Endothelial cell of umbilical vein (primary cell): ENCODE results near the gene TCEAL5. TPM values are rescaled to one million over a fixed set of nuclear protein-coding genes. Genes with fewer than 3 reads are reported as not detected.

Experiments
- BruUV-seq: library from RNA; stranded (reverse); fragments of 400-500 nt; replicated peaks from 2 replicates; lab custom pipeline; 2021; lab: Mats Ljungman, UMichigan
- CTCF ChIA-PET: fragments of 300-600, 350-600 bp; sonication (Branson Sonifier 250); formaldehyde crosslinking; loops from one replicate; lab custom pipeline; 2021; ENCODE audit warnings: antibody characterized with exemption, inconsistent platforms; lab: Charles Lee
- POLR2A ChIA-PET: fragments of 300-600, 350-600 bp; sonication (Branson Sonifier 250); formaldehyde crosslinking; loops from one replicate; lab custom pipeline; 2021; ENCODE audit warnings: antibody characterized with exemption, inconsistent platforms; lab: Charles Lee
- DNase-seq: peaks from one replicate; pipeline ENCODE4 v3.0.0-alpha.2; 2011; ENCODE audit warnings: low read depth, low spot score
- FAIRE-seq: peaks from 2 replicates; lab custom pipeline; 2011; peaks lifted over from hg19 to GRCh38; lab: Jason Lieb, UNC
- H2AFZ ChIP-seq: 2 replicates; pipeline ENCODE4 v1.6.0; 2012; ENCODE audit warnings: low read depth, low read length, control low read depth, inconsistent platforms
- H3K27ac ChIP-seq: 2 replicates; pipeline ENCODE4 v1.5.1; 2011; ENCODE audit warnings: low read depth, mild to moderate bottlenecking, control low read depth, low read length, moderate library complexity; ENCODE audit not compliant: insufficient read depth
- H3K27me3 ChIP-seq, 2 experiments: 2 replicates each; pipeline versions ENCODE4 v1.6.0 to v1.6.1; 2011; ENCODE audit warnings: low read length in 2 of 2, mixed read lengths in 1 of 2; ENCODE audit not compliant: control insufficient read depth in 2 of 2, insufficient read depth in 2 of 2
- H3K36me3 ChIP-seq, 2 experiments: 2 replicates in 1 of 2; 3 replicates in 1 of 2; pipeline ENCODE4 v1.5.1; 2011; ENCODE audit warnings: low read length in 2 of 2, mild to moderate bottlenecking in 1 of 2, moderate library complexity in 1 of 2; ENCODE audit not compliant: control insufficient read depth in 2 of 2, insufficient read depth in 2 of 2; ENCODE audit errors: extremely low read depth in 1 of 2
- H3K4me1 ChIP-seq: 3 replicates; pipeline ENCODE4 v1.5.1; 2011; ENCODE audit warnings: mild to moderate bottlenecking, low read length; ENCODE audit not compliant: control insufficient read depth, insufficient read depth; ENCODE audit errors: extremely low read depth
- H3K4me2 ChIP-seq: 2 replicates; pipeline ENCODE4 v1.6.1; 2011; ENCODE audit warnings: low read length, control low read depth, mixed read lengths; ENCODE audit not compliant: insufficient read depth
- H3K4me3 ChIP-seq, 3 experiments: fragments of 200-600 bp in 1 of 3; sonication (generic), shearing (Covaris generic) in 1 of 3; replicated peaks in 1 of 3; 2 replicates each; pipeline ENCODE4 v1.5.1; 2011 to 2016; ENCODE audit warnings: control low read depth in 3 of 3, low read length in 3 of 3, mild to moderate bottlenecking in 2 of 3, inconsistent platforms in 1 of 3, low read depth in 1 of 3, moderate library complexity in 1 of 3; ENCODE audit not compliant: insufficient read depth in 1 of 3
- H3K79me2 ChIP-seq: 2 replicates; pipeline ENCODE4 v1.6.0; 2012; ENCODE audit warnings: low read length, inconsistent platforms; ENCODE audit not compliant: control insufficient read depth, insufficient read depth
- H3K9ac ChIP-seq: replicated peaks from 2 replicates; pipeline ENCODE3; 2011; ENCODE audit warnings: low read length, control low read depth; ENCODE audit not compliant: insufficient read depth; ENCODE audit errors: extremely low read depth
- H3K9me1 ChIP-seq: replicated peaks from 3 replicates; pipeline ENCODE4 v1.6.0; 2011; ENCODE audit warnings: mild to moderate bottlenecking, low read length; ENCODE audit not compliant: control insufficient read depth, insufficient read depth; ENCODE audit errors: extremely low read depth
- H3K9me3 ChIP-seq: replicated peaks from 2 replicates; pipeline ENCODE4 v1.5.1; 2012; ENCODE audit warnings: low read length, inconsistent platforms; ENCODE audit not compliant: control insufficient read depth, insufficient read depth
- H4K20me1 ChIP-seq: replicated peaks from 2 replicates; pipeline ENCODE3; 2011; ENCODE audit warnings: mild to moderate bottlenecking, low read length; ENCODE audit not compliant: control insufficient read depth, insufficient read depth; ENCODE audit errors: extremely low read depth
- CTCF ChIP-seq, 2 donors: IDR thresholded peaks; 1 replicate in 1 of 2; 2 replicates in 1 of 2; pipeline ENCODE4 v1.5.1; 2011; ENCODE audit warnings: low read length in 2 of 2, mild to moderate bottlenecking in 2 of 2, moderate library complexity in 2 of 2, control low read depth in 1 of 2, inconsistent platforms in 1 of 2, low read depth in 1 of 2; ENCODE audit not compliant: insufficient read depth in 1 of 2; ENCODE audit errors: extremely low read depth in 1 of 2
- EZH2 ChIP-seq: IDR thresholded peaks from 2 replicates; pipeline ENCODE4 v1.6.1; 2012; ENCODE audit warnings: borderline replicate concordance, low read depth, mild to moderate bottlenecking, moderate library complexity, low read length, inconsistent platforms; ENCODE audit not compliant: severe bottlenecking
- FOS ChIP-seq: IDR thresholded peaks from 2 replicates; pipeline ENCODE4 v1.6.1; 2011; ENCODE audit warnings: mild to moderate bottlenecking, low read length, moderate library complexity, borderline replicate concordance; ENCODE audit not compliant: insufficient read depth
- GATA2 ChIP-seq: IDR thresholded peaks from 2 replicates; pipeline ENCODE4 v1.7.0; 2011; ENCODE audit warnings: low read depth, mild to moderate bottlenecking, moderate library complexity, mixed read lengths, low read length; ENCODE audit not compliant: insufficient read length, insufficient read depth
- JUN ChIP-seq: IDR thresholded peaks from 2 replicates; pipeline ENCODE4 v1.6.1; 2011; ENCODE audit warnings: borderline replicate concordance, low read depth; ENCODE audit not compliant: insufficient read length, insufficient read depth
- MAX ChIP-seq: IDR thresholded peaks from 2 replicates; pipeline ENCODE4 v1.6.1; 2011; ENCODE audit not compliant: insufficient read depth, insufficient read length
- MYC ChIP-seq: IDR thresholded peaks from one replicate; pipeline ENCODE4 v1.6.1; 2011; ENCODE audit warnings: mild to moderate bottlenecking, low read depth, low read length
- POLR2A ChIP-seq: IDR thresholded peaks from 2 replicates; pipeline ENCODE4 v1.6.1; 2012; ENCODE audit warnings: low read depth, mild to moderate bottlenecking, control low read depth, low read length
- POLR2AphosphoS5 ChIP-seq: IDR thresholded peaks from 2 replicates; pipeline ENCODE4 v1.6.1; 2012; ENCODE audit warnings: low read depth, mild to moderate bottlenecking, control low read depth, low read length, moderate library complexity; ENCODE audit not compliant: insufficient read depth
- dilution Hi-C: fragments of 300-500 bp; cut with MboI; formaldehyde crosslinking; loops from one replicate; pipeline ENCODE4 v1.15.0; 2019; ENCODE audit warnings: low sequenced_read_pairs; ENCODE audit not compliant: extremely low pct_ligation_motif_present
- intact Hi-C: fragments of 100-400 bp; cut with micrococcal nuclease; formaldehyde crosslinking; loops from one replicate; pipeline ENCODE4 v1.10.0; 2022
- polyA plus RNA-seq, 4 experiments: library from polyadenylated mRNA; depleted of rRNA in 3 of 4; stranded (reverse) in 3 of 4; unstranded in 1 of 4; fragments of >200 nt; gene quantifications; 2 replicates each; pipeline versions ENCODE4 v1.2.1 to v1.2.3, GENCODE V29; 2011 to 2012; ENCODE audit warnings: missing spikeins in 1 of 4
- total RNA-seq: library from RNA; stranded (reverse); gene quantifications from 2 replicates; pipeline ENCODE4 v1.2.3, GENCODE V29; 2021

TCEAL5 gene
- total and polyA plus RNA-seq, 2 donors (not counting 3 experiments of a cell fraction or from before 2014, with no cell fraction given): not detected

DNA sequence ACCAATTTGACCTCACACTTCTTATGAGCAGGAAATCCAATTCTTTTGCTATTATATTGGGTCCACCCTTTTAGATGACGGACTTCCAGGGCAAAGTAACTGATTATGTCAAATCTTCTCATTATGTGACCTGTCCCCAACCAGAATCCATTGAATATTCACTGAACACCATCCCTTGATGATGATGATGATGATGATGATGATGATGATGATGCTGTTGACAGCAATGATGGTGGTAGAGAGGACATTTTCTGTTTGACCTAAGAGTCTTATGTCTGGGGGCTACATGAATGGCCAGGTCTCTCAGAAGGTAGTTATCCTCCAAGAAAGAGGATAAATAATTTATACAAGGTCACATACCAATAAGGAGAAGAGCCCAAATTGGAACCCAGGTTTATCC, 26.7 kb downstream of the TCEAL5 start:
- dilution Hi-C loops (no loop called here), intact Hi-C loops (no loop called here)
- CTCF ChIA-PET: interaction anchor here (1.1 to 1.9 kb wide), 4 partner anchors 11 to 214 kb away, joined by 3 to 9 read pairs (median 6); no protein-coding TSS in a partner anchor
- H3K4me2 ChIP-seq: no peak overlapping the region
- no TSS peak for BruUV-seq
- H3K9me3 ChIP-seq: no peaks in the 10 kb centered on the region
- TF ChIP-seq FOS (no peak), EZH2 (no peak), POLR2A (no peak), GATA2 (no peak), JUN (no peak), POLR2AphosphoS5 (no peak), MYC (no peak), MAX (no peak), CTCF (IDR thresholded peaks at IDR 0.05; ENCODE audit: extremely low read depth in 1 of 2, insufficient read depth in 1 of 2, low read depth in 1 of 2, low read length in 2 of 2) (no peak)
- H3K9ac ChIP-seq: no peak overlapping the region
- no peaks in the 10 kb centered on the region for H3K9me1 ChIP-seq
- peaks cover 7% of the 10 kb centered on the region for H3K4me1 ChIP-seq
- POLR2A ChIA-PET: no interaction called here
- H3K4me3 ChIP-seq: no peak overlapping the region
- no peak overlapping the region for H2AFZ ChIP-seq
- H3K27me3 ChIP-seq: no peaks in the 10 kb centered on the region
- DNase-seq (no peak), FAIRE-seq (no peak)
- H3K27ac ChIP-seq: no peak overlapping the region
- H4K20me1 ChIP-seq: no peaks in the 10 kb centered on the region
- H3K79me2 ChIP-seq: peaks cover 14% of the 10 kb centered on the region
- H3K36me3 ChIP-seq: no peaks in the 10 kb centered on the region
